NB4 (cell line): Measurements from ENCODE around the gene CAB39.

Source experiments
- DNase-seq: peaks from one replicate; pipeline ENCODE4 v3.0.0; 2010; ENCODE audit warnings: low read depth
- H3K4me3 ChIP-seq: one replicate; pipeline ENCODE4 v1.5.1; 2011; ENCODE audit warnings: mild to moderate bottlenecking, low read depth, low read length, moderate library complexity
- MYC ChIP-seq: IDR thresholded peaks from 2 replicates; pipeline ENCODE4 v1.6.1; 2011; ENCODE audit warnings: low read depth, low read length
- POLR2A ChIP-seq: IDR thresholded peaks from 2 replicates; pipeline ENCODE4 v1.6.1; 2011; ENCODE audit warnings: mild to moderate bottlenecking; ENCODE audit not compliant: insufficient read length; ENCODE audit errors: extremely low read depth
- TF ChIP-seq, protein P1 (sequence below): IDR thresholded peaks from 2 replicates; pipeline ENCODE4 v1.6.1; 2011; ENCODE audit warnings: low read depth, low read length
- TF ChIP-seq, protein P2 (sequence below): IDR thresholded peaks from one replicate; pipeline ENCODE4 v1.5.1; 2012; ENCODE audit warnings: low read depth, low read length

The CAB39 gene

DNA sequence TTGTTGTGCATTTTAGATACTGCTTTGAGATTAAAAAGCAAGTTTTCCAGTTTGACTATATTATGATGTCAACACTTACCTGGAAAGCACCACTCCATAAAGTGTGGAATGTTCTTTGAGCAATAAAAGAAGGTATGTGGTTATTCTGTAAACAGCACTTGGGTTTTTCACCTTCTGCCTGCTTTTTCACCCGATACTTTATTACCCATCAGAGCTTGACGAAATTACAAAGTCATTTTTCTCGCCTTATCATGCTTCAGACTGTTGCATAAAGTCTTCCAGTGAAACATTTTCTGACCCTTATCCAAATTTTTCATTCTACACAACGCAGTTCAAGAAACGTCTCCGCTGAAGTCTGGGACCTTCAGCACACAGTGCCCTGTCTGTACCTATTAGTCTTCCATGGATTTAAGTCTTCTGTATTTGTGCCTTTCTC, 25.2 kb downstream of the CAB39 start:
- no peak for TF ChIP-seq POLR2A
- TF ChIP-seq, protein P1, sequence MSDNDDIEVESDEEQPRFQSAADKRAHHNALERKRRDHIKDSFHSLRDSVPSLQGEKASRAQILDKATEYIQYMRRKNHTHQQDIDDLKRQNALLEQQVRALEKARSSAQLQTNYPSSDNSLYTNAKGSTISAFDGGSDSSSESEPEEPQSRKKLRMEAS = no peak
- TF ChIP-seq, protein P2, sequence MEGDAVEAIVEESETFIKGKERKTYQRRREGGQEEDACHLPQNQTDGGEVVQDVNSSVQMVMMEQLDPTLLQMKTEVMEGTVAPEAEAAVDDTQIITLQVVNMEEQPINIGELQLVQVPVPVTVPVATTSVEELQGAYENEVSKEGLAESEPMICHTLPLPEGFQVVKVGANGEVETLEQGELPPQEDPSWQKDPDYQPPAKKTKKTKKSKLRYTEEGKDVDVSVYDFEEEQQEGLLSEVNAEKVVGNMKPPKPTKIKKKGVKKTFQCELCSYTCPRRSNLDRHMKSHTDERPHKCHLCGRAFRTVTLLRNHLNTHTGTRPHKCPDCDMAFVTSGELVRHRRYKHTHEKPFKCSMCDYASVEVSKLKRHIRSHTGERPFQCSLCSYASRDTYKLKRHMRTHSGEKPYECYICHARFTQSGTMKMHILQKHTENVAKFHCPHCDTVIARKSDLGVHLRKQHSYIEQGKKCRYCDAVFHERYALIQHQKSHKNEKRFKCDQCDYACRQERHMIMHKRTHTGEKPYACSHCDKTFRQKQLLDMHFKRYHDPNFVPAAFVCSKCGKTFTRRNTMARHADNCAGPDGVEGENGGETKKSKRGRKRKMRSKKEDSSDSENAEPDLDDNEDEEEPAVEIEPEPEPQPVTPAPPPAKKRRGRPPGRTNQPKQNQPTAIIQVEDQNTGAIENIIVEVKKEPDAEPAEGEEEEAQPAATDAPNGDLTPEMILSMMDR = no peak
- no peak for TF ChIP-seq MYC
- no peak overlapping the region for H3K4me3 ChIP-seq
- no peak for DNase-seq

DNA sequence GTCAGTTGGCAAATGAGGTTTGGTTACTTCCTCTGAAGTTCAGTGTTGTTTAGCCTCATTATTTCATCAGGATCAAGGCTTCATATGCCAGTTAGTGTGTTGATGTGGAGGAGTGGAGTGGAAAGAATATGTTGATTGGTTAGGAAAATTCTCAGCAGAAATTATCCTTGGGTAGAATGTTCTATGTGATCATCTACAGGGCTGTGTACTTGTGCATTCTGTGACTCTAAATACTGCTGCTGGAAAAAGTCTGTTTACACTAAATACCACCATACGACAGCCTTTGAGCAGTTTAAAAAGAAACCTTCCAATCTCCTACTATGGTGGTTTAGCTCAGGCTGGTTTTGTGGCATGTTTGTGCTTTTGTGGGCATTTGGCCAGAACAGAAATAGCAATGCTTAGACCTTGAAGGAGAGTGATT, 25.8 kb downstream of the CAB39 start:
- TF ChIP-seq, protein P1 = no peak
- TF ChIP-seq MYC (no peak), POLR2A (no peak)
- TF ChIP-seq, protein P2 = no peak
- no peak overlapping the region for H3K4me3 ChIP-seq
- peak; percentile 44 for DNase-seq

DNA sequence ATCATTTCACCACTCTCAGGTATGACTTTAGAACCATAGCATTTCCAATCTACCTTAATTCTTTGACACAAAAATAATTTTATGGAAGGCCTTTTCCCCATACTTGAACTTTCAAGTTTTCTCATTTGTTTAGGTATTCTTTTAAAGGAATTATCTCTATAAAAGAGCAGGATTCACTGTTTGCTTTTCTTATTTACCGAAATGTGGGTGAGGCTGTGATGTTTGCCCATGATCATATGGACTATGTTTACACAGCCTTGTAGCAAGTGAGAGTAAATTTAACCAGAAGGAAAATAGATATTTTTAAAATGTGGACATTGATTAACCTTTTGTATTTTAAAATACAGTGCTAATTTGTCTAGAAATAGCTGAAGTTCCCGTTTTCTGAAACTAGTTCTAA, 26.3 kb downstream of the CAB39 start:
- no peak overlapping the region for H3K4me3 ChIP-seq
- no peak for DNase-seq
- TF ChIP-seq, protein P2 = no peak
- TF ChIP-seq, protein P1 = no peak
- no peak for TF ChIP-seq POLR2A
- TF ChIP-seq MYC = no peak

DNA sequence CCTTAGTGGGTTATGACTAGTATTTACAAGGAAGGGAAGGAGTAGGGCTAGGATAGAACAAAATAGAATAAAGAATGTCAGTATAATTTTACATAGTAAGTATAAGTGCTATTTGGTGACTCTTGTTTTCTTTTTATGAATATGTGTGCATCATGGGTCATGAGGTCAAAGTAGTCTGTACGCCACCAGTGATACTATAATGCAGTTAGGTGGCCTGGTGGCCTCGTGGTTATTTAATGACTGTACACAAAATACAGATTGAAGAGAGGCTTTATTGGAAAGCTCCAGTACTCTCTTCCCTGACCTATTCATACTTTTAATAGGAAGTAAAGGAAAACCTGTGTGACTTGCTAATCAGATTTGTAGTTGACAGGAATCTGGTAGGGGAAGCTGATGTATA, 27.3 kb downstream of the CAB39 start:
- TF ChIP-seq, protein P1 = no peak
- TF ChIP-seq MYC (no peak), POLR2A (no peak)
- TF ChIP-seq, protein P2 = no peak
- no peak overlapping the region for H3K4me3 ChIP-seq
- DNase-seq = no peak

DNA sequence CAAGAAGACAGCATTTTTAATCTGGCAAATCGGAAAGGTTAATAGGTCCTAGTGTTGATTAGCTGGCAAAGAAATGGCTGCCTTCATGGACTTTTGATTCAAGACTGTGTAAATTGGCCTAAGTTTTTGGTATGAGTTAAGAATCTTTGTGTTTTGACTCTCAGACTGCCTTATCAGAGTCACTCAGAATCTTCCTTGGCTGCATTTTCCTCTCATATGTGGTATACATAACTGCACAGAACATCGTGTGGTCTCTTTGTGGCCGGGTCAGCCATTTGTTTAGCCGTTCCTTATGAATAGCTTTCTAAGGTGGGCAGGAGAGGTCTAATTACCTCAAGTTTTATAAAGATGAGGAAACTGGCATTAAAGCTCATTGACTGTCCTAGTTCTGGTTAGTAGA, 30.1 kb downstream of the CAB39 start:
- TF ChIP-seq MYC (no peak), POLR2A (no peak)
- TF ChIP-seq, protein P1 = no peak
- TF ChIP-seq, protein P2 = no peak
- no peak for DNase-seq
- no peak overlapping the region for H3K4me3 ChIP-seq

DNA sequence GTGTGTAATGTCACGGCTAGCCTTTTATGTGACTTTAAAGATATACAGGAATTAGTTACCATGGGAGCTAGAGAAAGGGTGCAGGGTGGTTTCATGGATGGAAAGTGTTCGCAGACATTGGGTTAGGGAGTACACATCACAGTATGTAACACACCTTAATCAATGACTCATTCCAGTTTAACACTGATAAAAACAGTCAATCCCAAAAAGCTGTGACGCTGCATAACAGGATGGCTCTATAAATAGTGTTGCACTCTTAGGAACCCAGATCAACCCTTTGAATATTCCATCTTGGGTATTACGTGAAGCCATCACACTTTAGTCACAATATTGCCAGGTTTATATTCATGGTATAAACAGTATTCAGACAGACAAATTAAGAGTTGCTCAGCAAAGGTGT, 33.6 kb downstream of the CAB39 start:
- H3K4me3 ChIP-seq = no peak overlapping the region
- no peak for DNase-seq
- no peak for TF ChIP-seq POLR2A
- TF ChIP-seq, protein P2 = no peak
- TF ChIP-seq, protein P1 = no peak
- TF ChIP-seq MYC = no peak
